ENCODE data around the gene MAP4K3.
"Not testable (repeated sequence)": the region's sequence is repeated elsewhere in the genome, so short reads cannot be mapped to it uniquely, and the experiment has no call there.

Gene MAP4K3

DNA sequence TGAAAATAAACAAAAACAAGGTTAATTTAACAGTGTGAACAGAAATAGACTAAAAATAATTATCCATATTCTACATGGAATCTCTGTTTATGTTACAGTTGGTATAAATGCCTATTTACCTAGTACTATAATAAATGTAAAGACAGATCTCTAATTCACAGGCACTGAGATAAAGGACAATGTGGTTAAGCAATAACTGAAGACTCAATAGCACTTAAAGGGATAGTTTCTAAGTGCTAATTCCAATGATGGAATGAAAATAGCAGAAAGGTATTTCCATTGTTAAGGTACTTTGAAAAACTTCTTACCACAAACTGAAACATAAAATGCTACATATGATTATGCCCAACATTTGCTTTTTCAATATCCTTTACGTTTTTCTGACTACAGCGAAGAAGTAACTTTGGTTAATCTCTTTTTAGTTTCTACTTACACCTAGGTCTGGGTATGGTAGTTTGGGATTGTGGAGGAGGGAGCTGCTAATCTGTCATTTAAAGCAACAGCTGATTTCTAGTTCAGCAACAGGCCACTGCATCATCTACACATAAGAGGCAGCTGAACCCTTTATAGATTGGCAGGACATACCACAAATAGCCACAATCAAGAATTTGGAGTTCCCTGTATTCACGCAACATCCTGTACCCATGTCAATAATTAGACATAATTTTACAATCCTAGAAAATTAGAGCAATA is 27.2 kb downstream of the MAP4K3 start:
- DNase-seq (ENCODE audit: low read depth in 2 of 2) = no peak

DNA sequence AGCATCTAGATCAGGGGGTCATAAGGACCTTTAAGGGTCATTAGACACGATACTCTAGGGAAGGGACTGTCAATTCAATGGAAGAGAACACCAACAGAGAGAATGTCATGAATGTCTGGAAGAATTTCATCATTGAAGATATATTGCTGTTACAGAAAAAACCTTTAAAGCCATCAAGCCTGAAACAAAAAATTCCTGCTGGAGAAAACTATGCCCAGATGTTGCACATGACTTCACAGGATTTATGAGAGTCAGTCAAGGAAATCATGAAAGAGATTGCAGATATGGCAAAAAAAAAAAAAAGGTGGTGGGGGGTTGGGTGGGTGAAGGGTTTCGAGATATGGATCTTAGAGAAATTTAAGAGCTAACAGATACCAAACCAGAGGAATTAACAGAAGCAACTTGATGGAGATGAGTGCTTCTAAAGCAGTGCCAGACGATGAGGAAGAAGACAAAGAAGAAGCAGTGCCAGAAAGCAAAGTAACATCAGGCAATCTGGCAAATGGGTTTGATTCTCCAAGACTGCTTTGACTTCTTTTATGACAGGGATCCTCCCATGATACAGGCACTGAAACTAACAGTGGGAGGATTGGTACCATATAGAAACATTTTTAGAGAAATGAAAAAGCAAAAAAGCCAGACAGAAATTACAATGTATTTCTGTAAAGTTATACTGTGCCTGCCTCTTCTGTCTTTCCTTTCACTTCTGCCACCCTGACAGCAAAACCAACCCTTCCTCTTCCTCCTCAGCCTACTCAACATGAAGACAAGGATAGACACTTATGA is 28.5 kb downstream of the MAP4K3 start:
- DNase-seq (ENCODE audit: low read depth in 2 of 2) = no peak

DNA sequence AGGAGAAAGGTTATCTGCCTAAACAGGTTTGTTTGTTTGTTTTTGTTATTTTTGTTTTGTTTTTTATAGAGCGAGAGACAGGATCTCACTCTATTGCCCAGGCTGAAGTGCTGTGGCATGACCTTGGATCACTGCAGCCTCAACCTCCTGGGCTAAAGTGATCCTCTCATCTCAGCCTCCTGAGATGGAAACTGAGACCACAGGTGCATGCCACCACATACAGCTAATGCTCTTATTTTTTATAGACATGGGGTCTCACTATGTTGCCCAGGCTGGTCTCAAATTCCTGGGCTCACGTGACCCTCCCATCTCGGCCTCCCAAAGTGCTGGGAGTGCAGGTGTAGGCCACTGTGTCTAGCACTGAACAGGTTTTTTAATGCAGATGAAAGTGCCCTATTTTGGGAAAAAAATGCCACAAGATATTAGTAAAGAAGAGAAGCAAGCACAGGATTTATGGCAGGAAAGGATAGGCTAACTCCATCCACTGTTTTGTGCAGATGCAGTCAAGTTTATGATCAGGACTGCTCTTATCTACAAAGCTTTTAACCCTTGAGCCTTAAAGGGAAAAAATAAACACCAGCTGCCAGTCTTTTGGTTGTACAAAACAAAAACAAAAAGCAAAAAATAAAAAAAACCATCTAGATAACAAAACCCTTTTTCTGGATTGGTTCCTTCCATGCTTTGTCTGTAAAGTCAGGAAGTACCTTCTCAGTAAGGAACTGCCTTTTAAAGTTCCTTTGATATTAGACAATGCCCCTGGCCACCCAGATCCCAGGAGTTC is 29.4 kb downstream of the MAP4K3 start:
- no peak for DNase-seq (ENCODE audit: low read depth in 2 of 2)

DNA sequence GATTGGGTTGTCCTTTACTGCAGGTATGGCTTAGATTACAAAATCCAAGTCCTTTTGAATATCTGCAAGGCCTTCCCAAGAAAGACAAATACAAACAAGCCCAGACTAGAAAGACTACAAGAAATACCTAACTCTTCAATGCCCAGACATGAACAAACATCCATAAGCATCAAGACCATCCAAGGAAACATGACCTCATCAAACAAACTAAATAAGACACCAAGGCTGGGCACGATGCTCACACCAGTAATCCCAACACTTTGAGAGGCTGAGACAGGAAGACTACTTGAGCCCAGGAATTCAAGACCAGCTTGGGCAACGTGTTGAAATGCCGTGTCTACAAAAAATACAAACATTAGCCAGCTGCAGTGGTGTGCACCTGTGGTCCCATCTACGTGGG is 31.7 kb downstream of the MAP4K3 start:
- DNase-seq (ENCODE audit: low read depth in 2 of 2) = no peak

GRCh38 chr2:39403311-39403710 is 33.8 kb downstream of the MAP4K3 start:
- DNase-seq (ENCODE audit: low read depth in 2 of 2) = no peak

DNA sequence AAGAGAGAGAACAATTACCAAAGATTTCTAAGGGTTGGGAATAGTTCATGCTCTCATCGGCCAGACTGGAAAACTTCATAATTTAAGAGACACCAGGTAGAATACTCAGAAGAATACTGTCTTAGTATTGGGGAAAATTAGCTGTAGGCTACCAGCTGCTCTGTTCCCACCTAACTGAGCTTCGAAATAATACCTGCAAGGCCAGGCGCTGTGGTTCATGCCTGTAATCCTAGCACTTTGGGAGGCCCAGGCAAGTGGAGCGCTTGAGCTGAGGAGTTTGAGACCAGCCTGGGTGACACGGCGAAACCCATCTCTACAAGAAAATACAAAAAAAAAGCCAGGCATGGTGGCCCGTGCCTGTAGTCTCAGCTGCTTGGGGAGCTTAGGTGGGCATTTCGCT is 35.8 kb downstream of the MAP4K3 start:
- no peak for DNase-seq (ENCODE audit: low read depth in 2 of 2)

DNA sequence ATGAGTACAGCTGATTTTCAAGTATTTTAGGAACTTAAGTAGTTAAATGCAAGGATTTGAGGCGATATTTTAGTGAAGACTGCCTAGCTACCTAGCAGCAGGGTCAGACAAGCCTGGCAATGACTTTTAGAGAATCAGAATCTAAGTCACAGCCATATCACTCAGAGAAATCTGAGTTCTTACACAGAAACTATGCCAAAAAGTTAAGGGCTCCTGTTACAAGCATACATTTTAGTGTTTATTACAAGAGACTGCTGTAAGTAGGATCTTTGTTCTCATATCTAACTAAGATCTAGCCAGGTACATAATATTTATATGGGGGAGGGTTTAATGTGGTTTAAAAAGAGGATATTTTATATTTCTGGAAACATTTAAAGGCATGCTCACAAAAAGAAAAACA is 37.5 kb downstream of the MAP4K3 start:
- no peak for DNase-seq (ENCODE audit: low read depth in 2 of 2)

DNA sequence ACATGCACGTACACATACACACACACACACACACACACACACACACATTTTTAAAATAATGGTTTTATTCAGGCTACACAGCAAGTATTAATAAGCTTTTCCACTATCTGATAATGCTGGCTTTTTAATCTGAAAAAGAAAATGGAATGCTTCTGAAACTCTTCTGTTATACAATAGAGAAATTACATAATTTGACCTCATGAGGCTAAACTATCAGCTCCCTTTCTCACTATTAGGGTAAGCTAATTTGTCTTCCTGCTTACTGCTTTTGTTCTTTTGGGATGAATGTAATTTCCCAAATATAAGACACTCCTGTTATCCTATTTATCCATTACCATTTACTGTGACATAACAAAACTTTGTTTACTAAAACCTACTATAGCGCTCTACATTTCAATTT is 41.8 kb downstream of the MAP4K3 start:
- no peak for DNase-seq (ENCODE audit: low read depth in 2 of 2)

- DNase-seq (ENCODE audit: low read depth in 2 of 2) = no peak
These were observed 42.5 kb downstream of the MAP4K3 start for GRCh38 chr2:39394516-39394961.

DNA sequence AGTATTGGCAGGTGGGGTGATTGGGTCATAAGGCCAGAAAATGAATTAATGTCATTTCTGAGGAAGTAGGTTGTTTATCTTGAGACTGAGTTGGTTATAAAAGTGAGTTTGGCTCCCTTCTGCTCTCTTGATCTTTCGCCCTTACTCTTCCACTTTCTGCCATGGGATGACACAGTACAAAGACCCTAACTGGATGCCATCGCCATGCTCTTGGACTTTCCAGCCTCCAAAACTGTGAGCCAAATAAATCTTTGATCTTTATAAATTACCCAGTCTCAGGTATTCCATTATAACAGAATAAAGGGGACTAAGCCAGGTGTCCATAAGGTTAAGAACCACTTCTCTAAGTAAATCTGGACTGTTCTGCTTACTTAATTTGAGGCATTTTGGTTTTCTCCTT is 44.4 kb downstream of the MAP4K3 start:
- DNase-seq (ENCODE audit: low read depth in 2 of 2) = no peak

GRCh38 chr2:39390216-39390615 is 46.9 kb downstream of the MAP4K3 start:
- DNase-seq (ENCODE audit: low read depth in 2 of 2) = no peak

DNA sequence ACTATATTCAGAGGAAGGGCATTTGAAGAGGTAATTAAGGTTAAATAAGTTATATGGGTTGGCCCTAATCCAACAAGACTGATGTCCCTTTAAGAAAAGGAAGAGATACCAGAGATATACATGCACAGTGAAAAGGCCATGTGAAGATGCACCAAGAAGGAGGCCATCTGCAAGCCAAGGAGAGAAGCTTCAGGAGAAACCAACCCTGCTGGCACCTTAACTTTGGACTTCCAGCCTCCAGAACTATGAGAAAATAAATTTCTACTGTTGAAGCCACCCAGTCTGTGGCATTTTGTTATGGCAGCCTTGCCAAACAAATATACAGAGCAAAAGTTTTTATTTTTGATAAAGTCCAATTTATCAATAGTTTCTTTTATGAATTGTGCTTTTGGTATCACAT is 51.0 kb downstream of the MAP4K3 start:
- no peak for DNase-seq (ENCODE audit: low read depth in 2 of 2)

GRCh38 chr2:39385172-39385571 is 51.9 kb downstream of the MAP4K3 start:
- no peak for DNase-seq (ENCODE audit: low read depth in 2 of 2)

DNA sequence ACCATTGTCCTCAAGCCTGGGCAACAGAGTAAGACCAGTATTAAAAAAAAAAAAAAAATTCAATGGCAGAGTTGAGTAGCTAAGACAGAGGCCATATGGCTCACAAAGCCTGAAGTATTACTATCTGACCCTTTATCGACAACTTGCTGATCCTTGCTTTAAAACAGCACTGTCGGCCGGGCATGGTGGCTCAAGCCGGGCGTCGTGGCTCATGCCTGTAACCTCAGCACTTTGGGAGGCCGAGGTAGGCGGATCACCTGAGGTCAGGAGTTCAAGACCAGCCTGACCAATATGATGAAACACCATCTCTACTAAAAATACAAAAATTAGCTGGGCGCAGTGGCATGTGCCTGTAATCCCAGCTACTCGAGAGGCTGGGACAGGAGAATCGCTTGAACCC is 53.0 kb downstream of the MAP4K3 start:
- DNase-seq (ENCODE audit: low read depth in 2 of 2) = not testable (repeated sequence)

DNA sequence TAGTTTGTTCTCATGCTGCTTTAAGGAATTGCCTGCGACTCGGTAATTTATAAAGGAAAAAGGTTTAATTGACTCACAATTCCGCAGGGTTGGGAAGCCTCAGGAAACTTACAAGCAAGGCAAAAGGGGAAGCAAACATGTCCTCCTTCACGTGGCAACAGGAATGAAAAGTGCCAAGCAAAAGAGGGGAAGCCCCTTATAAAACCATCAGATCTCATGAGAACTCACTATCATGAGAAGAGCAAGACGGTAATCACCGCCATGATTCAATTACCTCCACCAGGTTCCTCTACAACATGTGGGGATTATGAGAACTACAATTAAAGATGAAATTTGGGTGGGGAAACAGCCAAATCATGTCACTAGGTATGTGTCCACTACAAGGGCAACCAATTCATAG is 53.9 kb downstream of the MAP4K3 start:
- DNase-seq (ENCODE audit: low read depth in 2 of 2) = no peak

GRCh38 chr2:39381653-39382052 is 55.4 kb downstream of the MAP4K3 start:
- no peak for DNase-seq (ENCODE audit: low read depth in 2 of 2)

DNA sequence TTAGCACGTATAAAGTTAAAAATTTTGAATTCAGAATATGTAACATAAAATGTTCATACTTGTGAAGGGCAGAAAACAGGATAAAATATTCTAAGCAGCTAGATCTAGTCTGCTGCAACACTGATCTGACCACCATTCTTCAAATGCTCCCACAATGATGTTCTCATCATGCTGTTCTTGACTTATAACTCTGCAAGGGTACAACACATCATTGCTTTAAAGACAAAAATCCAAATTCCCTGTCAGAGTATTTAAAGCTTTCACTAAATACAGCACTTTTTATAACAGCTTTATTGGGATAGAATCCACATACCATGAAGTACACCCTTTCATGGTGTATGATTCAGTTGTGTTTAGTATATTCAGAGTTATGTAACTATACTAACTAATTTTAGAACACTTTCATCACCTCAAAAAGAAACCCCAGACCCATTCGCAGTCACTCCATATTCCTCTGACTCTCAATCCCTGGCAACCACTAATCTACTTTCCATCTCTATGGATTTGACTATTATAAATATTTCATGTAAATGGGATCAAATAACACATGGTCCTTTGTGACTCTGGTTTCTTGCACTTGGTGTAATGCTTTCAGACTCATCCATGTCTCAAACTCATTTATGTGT is 56.4 kb downstream of the MAP4K3 start:
- no peak for DNase-seq (ENCODE audit: low read depth in 2 of 2)

DNA sequence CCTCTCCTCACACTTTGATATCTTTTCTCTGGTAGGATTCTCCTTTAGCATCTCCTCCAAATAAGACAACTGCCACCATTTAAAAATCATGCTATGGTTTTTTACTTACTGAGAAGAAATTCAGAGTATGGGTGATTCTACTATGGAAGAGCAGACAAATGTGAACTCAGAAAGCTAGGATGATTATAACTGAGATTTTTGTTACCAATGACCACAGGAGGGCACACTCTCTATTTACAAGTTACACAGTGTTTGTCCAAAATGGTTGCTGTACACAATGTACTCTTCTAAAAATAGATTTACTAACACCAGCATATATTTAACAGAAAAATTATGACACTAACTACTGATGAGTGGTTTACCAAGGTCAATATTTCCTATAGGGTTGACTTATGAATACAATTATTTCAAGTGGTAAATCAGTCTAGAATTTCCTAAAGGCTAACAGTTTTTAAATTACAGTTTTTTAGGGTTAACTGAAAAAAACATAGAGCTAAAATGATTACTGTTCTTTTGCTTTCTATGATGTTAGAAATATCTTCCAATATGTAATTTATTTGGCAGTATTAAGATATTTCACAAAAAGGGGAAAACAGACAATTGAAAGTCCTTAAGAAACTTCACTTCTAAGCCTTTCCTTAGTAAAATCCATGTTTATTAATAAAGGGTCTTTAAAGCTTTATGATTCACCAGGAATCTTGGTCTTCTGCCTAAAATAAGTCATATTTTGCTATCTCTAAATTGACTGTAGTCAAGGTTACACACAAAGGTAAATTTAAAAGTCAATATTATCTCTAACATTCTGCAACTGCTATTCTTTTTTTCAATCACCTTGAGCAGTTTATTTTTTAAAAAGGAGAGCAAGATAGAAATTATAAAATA is 57.2 kb downstream of the MAP4K3 start:
- DNase-seq (ENCODE audit: low read depth in 2 of 2) = no peak

DNA sequence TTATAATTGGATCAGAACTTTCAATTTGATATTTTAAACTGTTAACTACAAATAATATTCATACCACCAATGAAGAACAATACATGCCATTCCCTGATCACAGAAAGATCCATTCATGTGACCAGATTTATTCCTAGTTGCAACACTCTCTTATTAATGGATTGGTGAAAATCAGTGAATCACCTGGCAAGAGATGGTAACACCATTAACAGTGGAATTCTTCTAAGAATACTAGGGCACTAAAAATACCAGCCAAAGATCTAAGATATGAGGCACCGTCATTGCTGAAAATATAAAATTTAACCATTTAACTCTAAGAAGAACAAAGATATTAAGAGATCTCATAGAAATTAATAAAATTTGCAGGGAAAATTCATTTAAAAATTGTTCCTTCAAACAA is 58.1 kb downstream of the MAP4K3 start:
- no peak for DNase-seq (ENCODE audit: low read depth in 2 of 2)

GRCh38 chr2:39377226-39377939 is 59.7 kb downstream of the MAP4K3 start:
- no peak for DNase-seq (ENCODE audit: low read depth in 2 of 2)

- DNase-seq (ENCODE audit: low read depth in 2 of 2) = no peak
These were observed 61.2 kb downstream of the MAP4K3 start for GRCh38 chr2:39375917-39376316.
